ENCODE data around the gene BFSP1.

The BFSP1 gene

GRCh38 chr20:17518339-17519052 is 12.7 kb downstream of the BFSP1 start:
- TF ChIP-seq SNAI2 (CRISPR knock-in tag; IDR thresholded peaks at IDR 0.05): no peak
- no peak for TF ChIP-seq ESRRG (CRISPR knock-in tag; IDR thresholded peaks at IDR 0.05)
- TF ChIP-seq GLIS3 (CRISPR knock-in tag; IDR thresholded peaks at IDR 0.05): no peak
- TF ChIP-seq TOX (CRISPR knock-in tag; IDR thresholded peaks at IDR 0.05; ENCODE audit: borderline replicate concordance): no peak
- TF ChIP-seq ZC3H10 (CRISPR knock-in tag; IDR thresholded peaks at IDR 0.05): no peak
- TF ChIP-seq PPARA (CRISPR knock-in tag; IDR thresholded peaks at IDR 0.05; ENCODE audit: borderline replicate concordance): no peak
- TF ChIP-seq PATZ1 (CRISPR knock-in tag; IDR thresholded peaks at IDR 0.05; ENCODE audit: borderline replicate concordance): no peak
- no peak for TF ChIP-seq ISL1 (CRISPR knock-in tag; IDR thresholded peaks at IDR 0.05)
- TF ChIP-seq ZNF565 (CRISPR knock-in tag; conservative IDR thresholded peaks at IDR 0.05; ENCODE audit: low read depth): no peak
- TF ChIP-seq RARB (CRISPR knock-in tag; IDR thresholded peaks at IDR 0.05): no peak
- no peak for TF ChIP-seq TSHZ2 (CRISPR knock-in tag; IDR thresholded peaks at IDR 0.05)
- TF ChIP-seq ARNTL (CRISPR knock-in tag; IDR thresholded peaks at IDR 0.05; ENCODE audit: borderline replicate concordance, low read depth): no peak
- TF ChIP-seq ZNF8 (CRISPR knock-in tag; IDR thresholded peaks at IDR 0.05): no peak
- no peak for TF ChIP-seq OSR1 (CRISPR knock-in tag; IDR thresholded peaks at IDR 0.05)
- TF ChIP-seq CREB5 (CRISPR knock-in tag; IDR thresholded peaks at IDR 0.05; ENCODE audit: low read depth): no peak
- ATAC-seq: no peak

- ATAC-seq: no peak
- TF ChIP-seq TOX (CRISPR knock-in tag; IDR thresholded peaks at IDR 0.05; ENCODE audit: borderline replicate concordance) (no peak), RARB (CRISPR knock-in tag; IDR thresholded peaks at IDR 0.05) (no peak), ZFP3 (CRISPR knock-in tag; IDR thresholded peaks at IDR 0.05) (no peak), ESRRG (CRISPR knock-in tag; IDR thresholded peaks at IDR 0.05) (no peak), GLIS3 (CRISPR knock-in tag; IDR thresholded peaks at IDR 0.05) (no peak), ZC3H10 (CRISPR knock-in tag; IDR thresholded peaks at IDR 0.05) (no peak), ZFP30 (CRISPR knock-in tag; IDR thresholded peaks at IDR 0.05) (no peak)
Measured at GRCh38 chr20:17515053-17515452, 16.1 kb downstream of the BFSP1 start.

- ATAC-seq: no peak
- TF ChIP-seq SNAI2 (CRISPR knock-in tag; IDR thresholded peaks at IDR 0.05) (no peak), ARNTL (CRISPR knock-in tag; IDR thresholded peaks at IDR 0.05; ENCODE audit: borderline replicate concordance, low read depth) (no peak)
Measured at GRCh38 chr20:17513939-17514338, 17.2 kb downstream of the BFSP1 start.

- no peak for ATAC-seq
- TF ChIP-seq POU6F1 (CRISPR knock-in tag; IDR thresholded peaks at IDR 0.05; ENCODE audit: borderline replicate concordance, low read depth) (no peak), GLIS3 (CRISPR knock-in tag; IDR thresholded peaks at IDR 0.05) (no peak), CSDC2 (CRISPR knock-in tag; IDR thresholded peaks at IDR 0.05) (no peak), ISL1 (CRISPR knock-in tag; IDR thresholded peaks at IDR 0.05) (no peak), TSHZ2 (CRISPR knock-in tag; IDR thresholded peaks at IDR 0.05) (no peak), ESRRG (CRISPR knock-in tag; IDR thresholded peaks at IDR 0.05) (no peak), PATZ1 (CRISPR knock-in tag; IDR thresholded peaks at IDR 0.05; ENCODE audit: borderline replicate concordance) (no peak), ZFP3 (CRISPR knock-in tag; IDR thresholded peaks at IDR 0.05) (no peak), BACH2 (CRISPR knock-in tag; IDR thresholded peaks at IDR 0.05; ENCODE audit: borderline replicate concordance) (no peak), ZNF8 (CRISPR knock-in tag; IDR thresholded peaks at IDR 0.05) (no peak), TOX (CRISPR knock-in tag; IDR thresholded peaks at IDR 0.05; ENCODE audit: borderline replicate concordance) (no peak), ZC3H10 (CRISPR knock-in tag; IDR thresholded peaks at IDR 0.05) (no peak)
Measured at GRCh38 chr20:17511401-17511800, 19.8 kb downstream of the BFSP1 start.

Measured in SK-N-SH treated with all-trans-retinoic acid at 6 μM for 48 hours (cell line).